Neural cell (in vitro differentiated cells): Measurements from ENCODE around the gene KBTBD12. TPM values are rescaled to one million over a fixed set of nuclear protein-coding genes. Genes with fewer than 3 reads are reported as not detected.

Experiments
- H2AFZ ChIP-seq: fragments of 200-600, 300-800 bp; sonication (generic), shearing (Covaris generic); 2 replicates; pipeline ENCODE4 v1.6.0; 2014; ENCODE audit warnings: low read depth, mild to moderate bottlenecking, antibody characterized with exemption, low read length, moderate library complexity
- H3F3A ChIP-seq: fragments of 200-600 bp; shearing (Covaris generic); 2 replicates; pipeline ENCODE4 v1.6.1; 2016; ENCODE audit warnings: mild to moderate bottlenecking, moderate library complexity, mixed read lengths, antibody characterized with exemption, low read length; ENCODE audit not compliant: insufficient read depth, poor library complexity, severe bottlenecking
- H3K27ac ChIP-seq: fragments of 200-600, 300-800 bp; sonication (generic), shearing (Covaris generic); 2 replicates; pipeline ENCODE4 v1.5.1; 2014; ENCODE audit warnings: mild to moderate bottlenecking, low read length, moderate library complexity
- H3K27me3 ChIP-seq: fragments of 300-800, 200-600 bp; sonication (generic), shearing (Covaris generic); 2 replicates; pipeline ENCODE4 v1.6.0; 2014; ENCODE audit warnings: mild to moderate bottlenecking, low read depth, low read length, moderate library complexity; ENCODE audit not compliant: insufficient read depth
- H3K36me3 ChIP-seq: fragments of 300-800, 200-600 bp; sonication (generic), shearing (Covaris generic); 2 replicates; pipeline ENCODE4 v1.5.1; 2014; ENCODE audit warnings: mild to moderate bottlenecking, antibody characterized with exemption, low read length, moderate library complexity; ENCODE audit not compliant: insufficient read depth
- H3K4me2 ChIP-seq: fragments of 300-800, 200-600 bp; sonication (generic), shearing (Covaris generic); 2 replicates; pipeline ENCODE4 v1.6.0; 2014; ENCODE audit warnings: mild to moderate bottlenecking, low read length
- H3K4me3 ChIP-seq: fragments of 300-800, 200-600 bp; sonication (generic), shearing (Covaris generic); 2 replicates; pipeline ENCODE4 v1.5.1; 2014; ENCODE audit warnings: mild to moderate bottlenecking, low read length, moderate library complexity
- H3K79me2 ChIP-seq: fragments of 200-600 bp; shearing (Covaris generic); replicated peaks from 2 replicates; pipeline ENCODE4 v1.6.0; 2014; ENCODE audit warnings: mild to moderate bottlenecking, low read length, moderate library complexity; ENCODE audit not compliant: insufficient read depth
- H3K9ac ChIP-seq: fragments of 300-800, 200-600 bp; sonication (generic), shearing (Covaris generic); 2 replicates; pipeline ENCODE4 v1.6.1; 2016; ENCODE audit warnings: mild to moderate bottlenecking, low read length, mixed read lengths
- H3K9me2 ChIP-seq: fragments of 200-600 bp; shearing (Covaris generic); 2 replicates; pipeline ENCODE4 v1.6.1; 2016; ENCODE audit warnings: mild to moderate bottlenecking, low read length, mixed read lengths; ENCODE audit not compliant: insufficient read depth
- H3K9me3 ChIP-seq: fragments of 200-600, 300-800 bp; sonication (generic), shearing (Covaris generic); 2 replicates; pipeline ENCODE4 v1.6.1; 2016; ENCODE audit warnings: mild to moderate bottlenecking, mixed run types, low read length, moderate library complexity, mixed read lengths
- H4K20me1 ChIP-seq: fragments of 200-600 bp; shearing (Covaris generic); 2 replicates; pipeline ENCODE4 v1.6.1; 2016; ENCODE audit warnings: mild to moderate bottlenecking, mixed run types; ENCODE audit not compliant: insufficient read depth
- CTCF ChIP-seq: fragments of 450-650 bp; IDR thresholded peaks from 2 replicates; pipeline ENCODE4 v1.5.1; 2014; ENCODE audit warnings: antibody characterized with exemption, mild to moderate bottlenecking, moderate library complexity; ENCODE audit not compliant: poor library complexity, severe bottlenecking
- POLR2AphosphoS5 ChIP-seq: IDR thresholded peaks from 2 replicates; pipeline ENCODE4 v1.6.1; 2012
- RAD21 ChIP-seq: fragments of 450-650 bp; conservative IDR thresholded peaks from 2 replicates; pipeline ENCODE4 v1.6.1; 2014; ENCODE audit warnings: antibody characterized with exemption, mild to moderate bottlenecking, moderate library complexity
- REST ChIP-seq: IDR thresholded peaks from 2 replicates; pipeline ENCODE4 v1.6.1; 2012; ENCODE audit warnings: borderline replicate concordance
- SMC3 ChIP-seq: fragments of 450-650 bp; conservative IDR thresholded peaks from 2 replicates; pipeline ENCODE4 v1.6.1; 2014; ENCODE audit warnings: antibody characterized with exemption, mild to moderate bottlenecking, moderate library complexity; ENCODE audit not compliant: poor library complexity
- polyA plus RNA-seq: library from polyadenylated mRNA; depleted of rRNA; stranded (reverse); fragments of >200 nt; gene quantifications from 2 replicates; pipeline ENCODE4 v1.2.3, GENCODE V29; 2014

KBTBD12 gene
- polyA plus RNA-seq, 1 donor from 2014 or later = not detected

GRCh38 chr3:127951276-127951675, 36.2 kb downstream of the KBTBD12 start:
- no peaks in the 10 kb centered on the region for H3K9me2 ChIP-seq
- no peak overlapping the region for H3K4me2 ChIP-seq
- no peaks in the 10 kb centered on the region for H3K79me2 ChIP-seq
- H2AFZ ChIP-seq = no peak overlapping the region
- no peaks in the 10 kb centered on the region for H3K9me3 ChIP-seq
- no peaks in the 10 kb centered on the region for H4K20me1 ChIP-seq
- no peaks in the 10 kb centered on the region for H3K36me3 ChIP-seq
- TF ChIP-seq POLR2AphosphoS5 (no peak), SMC3 (no peak), REST (no peak)
- no peaks in the 10 kb centered on the region for H3K27me3 ChIP-seq
- H3K9ac ChIP-seq = no peak overlapping the region
- H3F3A ChIP-seq = no peaks in the 10 kb centered on the region
- H3K4me3 ChIP-seq = no peak overlapping the region
- H3K27ac ChIP-seq = no peak overlapping the region

- Histone ChIP-seq H3K9me3 (no peaks in the 10 kb centered on the region), H3K4me2 (no peak overlapping the region), H3K36me3 (no peaks in the 10 kb centered on the region), H3K27ac (no peak overlapping the region), H3K79me2 (no peaks in the 10 kb centered on the region), H3K9me2 (no peaks in the 10 kb centered on the region), H3F3A (no peaks in the 10 kb centered on the region), H2AFZ (no peak overlapping the region), H3K4me3 (no peak overlapping the region), H4K20me1 (no peaks in the 10 kb centered on the region), H3K27me3 (no peaks in the 10 kb centered on the region), H3K9ac (no peak overlapping the region)
- TF ChIP-seq REST (no peak), SMC3 (no peak), CTCF (no peak), RAD21 (no peak)
These were observed 38.3 kb downstream of the KBTBD12 start for GRCh38 chr3:127953091-127954035.
